ENCODE results near the gene NMRAL1. TPM values are rescaled to one million over a fixed set of nuclear protein-coding genes. Genes with fewer than 3 reads are reported as not detected.

NMRAL1 gene
- total RNA-seq, 1 donor from 2014 or later, result 43.5 TPM

- TF ChIP-seq CTCF (IDR thresholded peaks at IDR 0.05), result no peak
- ATAC-seq (peak; percentile 99), DNase-seq (peak; percentile 96)
- peak within 1 kb of the TSS; percentile 97 for H3K27ac ChIP-seq
- H3K9me3 ChIP-seq, result no peaks in the 10 kb centered on the region
- H3K36me3 ChIP-seq, result no peaks in the 10 kb centered on the region
- no peaks in the 10 kb centered on the region for H3K27me3 ChIP-seq (ENCODE audit: low read depth)
- peaks cover 15% of the 10 kb centered on the region for H3K4me1 ChIP-seq
- H3K4me3 ChIP-seq, result peak within 1 kb of the TSS; percentile 95
- intact Hi-C loops (cut with DNase I), result no loop called here
Measured at GRCh38 chr16:4425378-4426020, 48.9 kb downstream of the NMRAL1 start, which contains the start of gene DNAJA3. Gene DNAJA3 (plus strand): TSS chr16:4425868. CDS start chr16:4425882, 14 bp downstream.

GRCh38 chr16:4420505-4421105 lies 53.8 kb downstream of the NMRAL1 start:
- Histone ChIP-seq H3K4me1 (peaks cover 12% of the 10 kb centered on the region), H3K9me3 (no peaks in the 10 kb centered on the region), H3K36me3 (no peaks in the 10 kb centered on the region), H3K4me3 (no peak overlapping the region), H3K27me3 (ENCODE audit: low read depth) (no peaks in the 10 kb centered on the region), H3K27ac (no peak overlapping the region)
- no peak for DNase-seq
- intact Hi-C loops (cut with DNase I), result no loop called here
- no peak for ATAC-seq
- TF ChIP-seq CTCF (IDR thresholded peaks at IDR 0.05), result no peak

- no peaks in the 10 kb centered on the region for H3K27me3 ChIP-seq (ENCODE audit: low read depth)
- peaks cover 18% of the 10 kb centered on the region for H3K4me1 ChIP-seq
- intact Hi-C loops (cut with DNase I), result no loop called here
- ATAC-seq (no peak), DNase-seq (no peak)
- no peak for TF ChIP-seq CTCF (IDR thresholded peaks at IDR 0.05)
- no peak overlapping the region for H3K4me3 ChIP-seq
- no peaks in the 10 kb centered on the region for H3K36me3 ChIP-seq
- no peak overlapping the region for H3K27ac ChIP-seq
- H3K9me3 ChIP-seq, result no peaks in the 10 kb centered on the region
Measured at GRCh38 chr16:4419402-4419959, 54.9 kb downstream of the NMRAL1 start.

- TF ChIP-seq CTCF (IDR thresholded peaks at IDR 0.05), result no peak
- ATAC-seq (peak; percentile 97), DNase-seq (peak; percentile 98)
- intact Hi-C loops (cut with DNase I), result no loop called here
- peak within 1 kb of the TSS; percentile 98 for H3K4me3 ChIP-seq
- no peaks in the 10 kb centered on the region for H3K27me3 ChIP-seq (ENCODE audit: low read depth)
- H3K27ac ChIP-seq, result peak within 1 kb of the TSS; percentile 92
- peaks cover 19% of the 10 kb centered on the region for H3K36me3 ChIP-seq
- H3K9me3 ChIP-seq, result no peaks in the 10 kb centered on the region
- H3K4me1 ChIP-seq, result peaks cover 25% of the 10 kb centered on the region
Measured at GRCh38 chr16:4416200-4417032, 58.0 kb downstream of the NMRAL1 start, which contains the start of gene CORO7. Gene CORO7 (minus strand): TSS chr16:4416596. CDS start chr16:4416518, 78 bp downstream.

- no peaks in the 10 kb centered on the region for H3K27me3 ChIP-seq (ENCODE audit: low read depth)
- peaks cover 19% of the 10 kb centered on the region for H3K36me3 ChIP-seq
- ATAC-seq, result peak; percentile 59 to 69
- intact Hi-C loops (cut with DNase I), result no loop called here
- H3K4me1 ChIP-seq, result peaks cover 33% of the 10 kb centered on the region
- H3K27ac ChIP-seq, result peak overlapping the region; percentile 92
- no peaks in the 10 kb centered on the region for H3K9me3 ChIP-seq
- no peak for TF ChIP-seq CTCF (IDR thresholded peaks at IDR 0.05)
- H3K4me3 ChIP-seq, result peak overlapping the region; percentile 98
- peak; percentile 81 for DNase-seq
Measured at GRCh38 chr16:4415538-4416199, 58.8 kb downstream of the NMRAL1 start.

Measured in lower lobe of right lung (tissue), 2 donors.